ENCODE results near the gene CLEC20A. TPM values are rescaled to one million over a fixed set of nuclear protein-coding genes. Genes with fewer than 3 reads are reported as not detected.
A peak's percentile ranks its signal among the peaks of the same experiment; 100 is the strongest.

The CLEC20A gene
- total and polyA plus RNA-seq, 2 of the 8 experiments (the other 6 are each of a cell fraction or from before 2014, with no cell fraction given), result not detected

- TF ChIP-seq SIRT6 (IDR thresholded peaks at IDR 0.05; ENCODE audit: low read length), result no peak
- peak; percentile 31 for TF ChIP-seq ASH2L (IDR thresholded peaks at IDR 0.05; ENCODE audit: low read length)
- TF ChIP-seq SIN3A (conservative IDR thresholded peaks at IDR 0.05 in 1 of 2, IDR thresholded peaks at IDR 0.05 in 1 of 2; ENCODE audit: low read depth in 1 of 2, low read length in 2 of 2), result peak in 1 of 2 experiments; percentile 41; a peak in 1 of 4 replicates
- TF ChIP-seq HDAC2 (IDR thresholded peaks at IDR 0.05; ENCODE audit: borderline replicate concordance in 1 of 2, low read depth in 2 of 2, low read length in 2 of 2), result peak in 1 of 2 experiments; percentile 42; a peak in 1 of 4 replicates
Observed at GRCh38 chr1:178541829-178542553, 45.2 kb upstream of the CLEC20A start (continued).

All from H1 (cell line).